NCI-H1694 (cell line): ENCODE results near the gene MOK.

Source experiments
- DNase-seq: peaks from one replicate; lab custom pipeline; 2025; lab: John Stamatoyannopoulos, UW

MOK gene

GRCh38 chr14:102205560-102205959 is 99.4 kb downstream of the MOK start:
- DNase-seq: no peak

- no peak for DNase-seq
Measured at GRCh38 chr14:102203382-102203781, 101.6 kb downstream of the MOK start.

GRCh38 chr14:102202944-102203343 is 102.0 kb downstream of the MOK start:
- DNase-seq: no peak

- DNase-seq: no peak
Measured at GRCh38 chr14:102201776-102202175, 103.2 kb downstream of the MOK start.

- no peak for DNase-seq
Measured at GRCh38 chr14:102201353-102201738, 103.6 kb downstream of the MOK start.

- no peak for DNase-seq
Measured at GRCh38 chr14:102200690-102201352, 104.1 kb downstream of the MOK start.

GRCh38 chr14:102197317-102197853 is 107.6 kb downstream of the MOK start:
- no peak for DNase-seq

- DNase-seq: no peak
Measured at GRCh38 chr14:102196902-102197230, 108.1 kb downstream of the MOK start.

GRCh38 chr14:102196039-102196901 is 108.7 kb downstream of the MOK start:
- no peak for DNase-seq

- no peak for DNase-seq
Measured at GRCh38 chr14:102195446-102195845, 109.5 kb downstream of the MOK start.

GRCh38 chr14:102194856-102195255 is 110.1 kb downstream of the MOK start:
- no peak for DNase-seq

- DNase-seq: no peak
Measured at GRCh38 chr14:102192840-102193502, 112.0 kb downstream of the MOK start.

- DNase-seq: no peak
Measured at GRCh38 chr14:102189874-102190273, 115.1 kb downstream of the MOK start.

GRCh38 chr14:102188187-102188586 is 116.8 kb downstream of the MOK start:
- DNase-seq: no peak

- DNase-seq: no peak
Measured at GRCh38 chr14:102187568-102188001, 117.4 kb downstream of the MOK start.

- no peak for DNase-seq
Measured at GRCh38 chr14:102187044-102187443, 117.9 kb downstream of the MOK start.

GRCh38 chr14:102185360-102185759 is 119.6 kb downstream of the MOK start:
- DNase-seq: no peak

GRCh38 chr14:102184316-102185035 is 120.5 kb downstream of the MOK start:
- DNase-seq: no peak

GRCh38 chr14:102183886-102184285 is 121.1 kb downstream of the MOK start:
- no peak for DNase-seq

- DNase-seq: no peak
Measured at GRCh38 chr14:102182936-102183619, 121.9 kb downstream of the MOK start.

GRCh38 chr14:102182190-102182589 is 122.8 kb downstream of the MOK start:
- no peak for DNase-seq
